Activated B cell treated with CpG ODN at 0.5 μM for 24 hours (primary cell): ENCODE results near the gene ADAMTS3. TPM values are rescaled to one million over a fixed set of nuclear protein-coding genes. Genes with fewer than 3 reads are reported as not detected.

Experiments
- ATAC-seq: fragments of 200-7000 bp; cut with Tn5 transposase; one replicate; pipeline ENCODE4 v1.10.0; 2021; ENCODE audit warnings: low read depth, mild to moderate bottlenecking, moderate library complexity
- CTCF ChIA-PET: fragments of 350-600 bp; sonication (Branson Sonifier 250); formaldehyde crosslinking; loops from one replicate; lab custom pipeline; 2021; ENCODE audit warnings: antibody characterized with exemption; lab: Charles Lee
- POLR2A ChIA-PET: fragments of 350-600 bp; sonication (Branson Sonifier 250); formaldehyde crosslinking; loops from one replicate; lab custom pipeline; 2021; ENCODE audit warnings: antibody characterized with exemption; lab: Charles Lee
- DNase-seq: peaks from one replicate; pipeline ENCODE4 v3.0.0; 2022
- H3K27ac Mint-ChIP-seq: one replicate; pipeline ENCODE4 v1.8.0; 2020; ENCODE audit warnings: mixed read lengths
- H3K27me3 Mint-ChIP-seq: one replicate; pipeline ENCODE4 v1.8.0; 2021; ENCODE audit warnings: mixed read lengths
- H3K36me3 Mint-ChIP-seq: one replicate; pipeline ENCODE4 v1.8.0; 2021; ENCODE audit warnings: low read depth, mixed read lengths
- H3K4me1 Mint-ChIP-seq: one replicate; pipeline ENCODE4 v1.8.0; 2021; ENCODE audit warnings: mixed read lengths
- H3K4me3 Mint-ChIP-seq: one replicate; pipeline ENCODE4 v1.8.0; 2020; ENCODE audit warnings: mild to moderate bottlenecking, mixed read lengths
- H3K9me3 Mint-ChIP-seq: one replicate; pipeline ENCODE4 v1.8.0; 2020; ENCODE audit warnings: mixed read lengths
- intact Hi-C: fragments of 100-400 bp; cut with micrococcal nuclease; formaldehyde crosslinking; loops from one replicate; pipeline ENCODE4 v1.15.1; 2024
- total RNA-seq: library from RNA; stranded (reverse); gene quantifications from 2 replicates; pipeline ENCODE4 v1.2.3, GENCODE V29; 2022
- TF ChIP-seq, protein P1 (sequence below): fragments of 200-600 bp; IDR thresholded peaks from one replicate; pipeline ENCODE4 v1.8.0; 2022; ENCODE audit warnings: antibody characterized with exemption, mild to moderate bottlenecking

ADAMTS3 gene
- total RNA-seq, 1 donor from 2014 or later = not detected

DNA sequence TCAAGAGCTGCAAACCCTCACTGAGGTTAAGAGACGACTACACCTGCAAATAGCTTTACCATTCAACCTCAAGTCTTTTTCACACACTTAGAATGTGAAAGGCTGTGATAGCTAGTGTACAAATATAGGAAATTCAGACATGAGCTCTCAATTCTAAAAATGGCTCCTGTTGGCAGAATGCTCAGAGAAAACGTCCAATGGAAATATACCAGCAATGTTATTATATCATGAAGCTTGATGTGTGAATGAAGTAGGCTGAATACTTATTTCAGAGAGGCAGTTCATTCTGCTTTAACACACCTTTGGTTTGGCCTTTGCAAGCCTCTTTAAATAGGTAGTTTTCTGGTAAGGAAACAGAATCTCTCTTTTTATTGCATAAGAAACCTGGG is 227.6 kb downstream of the ADAMTS3 start:
- ChIA-PET POLR2A (no interaction called here), CTCF (interaction anchor here (1.1 kb wide), 1 partner anchor 15 kb away, joined by 3 read pairs; no protein-coding TSS in a partner anchor)
- no peak overlapping the region for H3K27ac Mint-ChIP-seq
- ATAC-seq = no peak
- H3K36me3 Mint-ChIP-seq = no peaks in the 10 kb centered on the region
- DNase-seq = no peak
- H3K27me3 Mint-ChIP-seq = peaks cover 2% of the 10 kb centered on the region
- no peak overlapping the region for H3K4me3 Mint-ChIP-seq
- H3K4me1 Mint-ChIP-seq = no peaks in the 10 kb centered on the region
- TF ChIP-seq, protein P1, sequence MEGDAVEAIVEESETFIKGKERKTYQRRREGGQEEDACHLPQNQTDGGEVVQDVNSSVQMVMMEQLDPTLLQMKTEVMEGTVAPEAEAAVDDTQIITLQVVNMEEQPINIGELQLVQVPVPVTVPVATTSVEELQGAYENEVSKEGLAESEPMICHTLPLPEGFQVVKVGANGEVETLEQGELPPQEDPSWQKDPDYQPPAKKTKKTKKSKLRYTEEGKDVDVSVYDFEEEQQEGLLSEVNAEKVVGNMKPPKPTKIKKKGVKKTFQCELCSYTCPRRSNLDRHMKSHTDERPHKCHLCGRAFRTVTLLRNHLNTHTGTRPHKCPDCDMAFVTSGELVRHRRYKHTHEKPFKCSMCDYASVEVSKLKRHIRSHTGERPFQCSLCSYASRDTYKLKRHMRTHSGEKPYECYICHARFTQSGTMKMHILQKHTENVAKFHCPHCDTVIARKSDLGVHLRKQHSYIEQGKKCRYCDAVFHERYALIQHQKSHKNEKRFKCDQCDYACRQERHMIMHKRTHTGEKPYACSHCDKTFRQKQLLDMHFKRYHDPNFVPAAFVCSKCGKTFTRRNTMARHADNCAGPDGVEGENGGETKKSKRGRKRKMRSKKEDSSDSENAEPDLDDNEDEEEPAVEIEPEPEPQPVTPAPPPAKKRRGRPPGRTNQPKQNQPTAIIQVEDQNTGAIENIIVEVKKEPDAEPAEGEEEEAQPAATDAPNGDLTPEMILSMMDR = no peak
- H3K9me3 Mint-ChIP-seq = no peaks in the 10 kb centered on the region
- intact Hi-C loops = no loop called here

DNA sequence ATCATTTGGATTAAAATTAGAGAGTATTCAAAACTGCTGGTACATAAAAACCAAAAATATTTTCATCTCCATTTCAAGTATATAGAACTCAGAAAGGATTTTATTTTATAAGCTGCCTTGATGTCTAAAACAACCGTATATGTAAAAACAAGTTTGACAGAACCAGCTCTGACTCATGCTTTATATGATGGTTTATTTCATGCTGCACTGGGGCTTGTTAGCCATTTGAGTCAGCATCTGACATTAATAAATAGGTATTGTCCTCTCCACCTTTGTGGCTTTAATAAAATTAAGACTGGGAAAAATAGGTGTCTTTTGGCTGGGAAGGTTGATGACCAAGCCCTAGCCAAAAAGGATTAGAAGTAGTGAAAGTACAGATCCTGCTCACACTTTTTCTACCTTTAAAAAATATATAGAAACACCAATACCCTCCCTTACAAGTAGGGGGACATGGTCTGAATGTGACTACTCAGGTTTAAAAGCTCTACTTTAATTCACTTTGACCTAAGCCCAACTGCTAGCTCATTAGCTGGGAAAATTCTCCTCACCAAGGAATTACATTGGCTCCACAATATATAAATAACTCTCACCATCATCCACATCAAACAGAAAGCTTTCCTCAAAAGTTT is 228.1 kb downstream of the ADAMTS3 start:
- Mint-ChIP-seq H3K36me3 (no peaks in the 10 kb centered on the region), H3K4me3 (no peak overlapping the region), H3K4me1 (no peaks in the 10 kb centered on the region), H3K27ac (no peak overlapping the region), H3K27me3 (peaks cover 2% of the 10 kb centered on the region), H3K9me3 (no peaks in the 10 kb centered on the region)
- ChIA-PET POLR2A (no interaction called here), CTCF (interaction anchor here (1.1 kb wide), 1 partner anchor 14 kb away, joined by 3 read pairs; no protein-coding TSS in a partner anchor)
- intact Hi-C loops = no loop called here
- no peak for DNase-seq
- no peak for ATAC-seq
- TF ChIP-seq, protein P1 = no peak

DNA sequence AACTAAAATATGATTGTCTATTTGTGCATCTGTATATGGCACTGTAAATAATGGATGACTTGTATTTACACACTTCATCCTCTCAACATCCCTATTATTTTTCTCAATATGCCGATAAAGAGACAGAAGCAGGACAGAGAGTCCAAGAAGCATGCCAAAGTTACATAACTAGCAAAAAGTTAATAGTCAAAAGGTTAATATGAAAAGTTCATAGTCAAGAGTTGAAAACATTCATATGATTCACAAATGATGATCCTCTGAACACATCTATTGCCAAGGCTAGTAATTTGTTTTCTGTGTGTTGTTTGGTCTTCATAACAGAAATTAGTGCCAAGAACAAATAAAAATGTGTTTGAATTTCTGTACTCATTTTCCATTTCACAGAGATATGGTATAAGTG is 231.0 kb downstream of the ADAMTS3 start:
- Mint-ChIP-seq H3K27me3 (no peaks in the 10 kb centered on the region), H3K4me3 (no peak overlapping the region), H3K4me1 (no peaks in the 10 kb centered on the region), H3K27ac (no peak overlapping the region), H3K9me3 (no peaks in the 10 kb centered on the region), H3K36me3 (no peaks in the 10 kb centered on the region)
- POLR2A ChIA-PET = no interaction called here
- intact Hi-C loops = no loop called here
- TF ChIP-seq, protein P1 = no peak
- no peak for DNase-seq
- ATAC-seq = no peak
- CTCF ChIA-PET = no interaction called here

DNA sequence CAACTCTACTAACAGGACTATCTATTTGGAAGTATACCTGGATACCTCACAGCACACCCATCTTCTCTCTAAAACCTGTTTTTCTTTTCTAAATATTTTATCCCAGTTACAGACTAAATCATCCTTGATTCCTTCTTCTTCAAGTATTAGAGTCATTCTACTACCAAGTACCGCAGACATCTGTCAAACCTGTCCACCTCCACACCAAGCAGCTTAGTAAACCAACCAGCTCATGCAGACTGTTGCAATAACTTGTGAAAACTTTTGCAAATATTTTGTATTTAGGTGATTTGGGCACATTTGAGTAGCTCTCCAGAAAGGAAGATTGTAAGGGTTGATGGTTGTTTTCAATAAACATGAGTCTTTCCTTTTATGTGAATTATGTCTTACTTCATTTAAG is 238.6 kb downstream of the ADAMTS3 start:
- POLR2A ChIA-PET = no interaction called here
- H3K9me3 Mint-ChIP-seq = no peaks in the 10 kb centered on the region

More for the DNA sequence above, 238.6 kb downstream of the ADAMTS3 start:
- Mint-ChIP-seq H3K27me3 (no peaks in the 10 kb centered on the region), H3K4me1 (no peaks in the 10 kb centered on the region), H3K4me3 (no peak overlapping the region), H3K27ac (no peak overlapping the region), H3K36me3 (no peaks in the 10 kb centered on the region)
- CTCF ChIA-PET = no interaction called here
- DNase-seq (no peak), ATAC-seq (no peak)
- TF ChIP-seq, protein P1 = no peak
- intact Hi-C loops = no loop called here
